ENCODE data around the gene DNAJC15.
"Not testable (repeated sequence)": the region's sequence is repeated elsewhere in the genome, so short reads cannot be mapped to it uniquely, and the experiment has no call there.

DNAJC15 gene

GRCh38 chr13:43023289-43023963, at the start of gene DNAJC15:
Gene DNAJC15 (plus strand): TSS chr13:43023586. CDS start chr13:43023627, 41 bp downstream.
- DNase-seq: peak; percentile 76

DNA sequence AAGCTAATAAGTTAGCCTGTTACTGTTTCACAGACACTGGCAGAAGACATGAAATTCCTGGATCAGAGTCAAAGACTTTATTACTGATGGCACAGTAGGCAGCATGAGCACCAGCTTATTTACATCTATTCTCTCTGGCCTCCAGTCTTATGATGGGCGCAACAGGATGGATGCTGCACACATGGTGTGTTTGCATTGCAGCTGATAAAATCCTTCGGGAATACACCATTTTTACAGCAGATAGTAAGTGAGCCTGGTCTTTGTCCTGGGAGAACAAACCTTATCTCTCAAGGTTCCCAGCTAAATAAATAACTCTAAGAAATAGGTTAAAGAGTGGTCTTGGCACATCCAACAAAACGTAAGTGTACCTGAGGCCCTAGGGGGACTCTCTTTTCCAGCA, 47.3 kb upstream of the DNAJC15 start:
- no peak for DNase-seq

DNA sequence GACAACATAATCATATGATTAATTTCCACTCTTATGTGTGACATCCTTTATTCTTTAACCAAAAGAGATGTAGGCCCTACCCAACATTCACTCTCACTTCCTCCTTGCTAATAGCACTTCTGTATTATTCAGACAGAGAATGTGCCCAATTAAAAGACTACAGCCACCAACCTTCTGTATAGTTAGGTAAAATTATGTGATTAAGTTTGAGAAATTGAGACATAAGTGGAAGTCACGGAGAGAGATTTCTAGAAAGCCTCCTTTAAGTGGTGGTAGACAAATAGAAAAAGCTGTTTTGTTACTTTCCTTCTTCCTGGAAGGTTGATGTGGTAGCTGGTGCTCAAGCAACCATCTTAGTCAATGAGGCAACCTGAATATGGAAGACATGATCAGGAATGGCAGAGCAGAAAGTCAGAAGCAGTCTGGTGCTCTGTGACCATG, 46.1 kb upstream of the DNAJC15 start:
- no peak for DNase-seq

DNA sequence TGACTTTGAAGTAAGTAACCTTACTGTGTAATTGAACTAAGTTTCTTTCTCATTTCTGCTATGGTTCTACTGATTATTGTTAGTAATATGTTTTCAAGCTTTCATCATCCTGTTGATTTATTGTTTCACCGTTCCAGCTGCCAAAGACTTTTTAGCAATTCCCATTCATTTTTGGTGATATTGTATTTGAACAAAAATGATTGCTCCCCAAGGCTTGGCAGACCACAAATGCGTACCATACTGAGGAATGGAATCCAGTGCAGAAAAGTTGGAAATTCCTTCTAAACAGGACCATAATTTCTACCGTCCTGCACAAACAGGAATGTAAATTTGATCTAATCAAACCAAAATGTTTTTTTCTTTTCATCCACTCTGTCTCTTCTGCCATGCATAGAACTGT, 42.1 kb upstream of the DNAJC15 start:
- no peak for DNase-seq

- no peak for DNase-seq
These were observed 41.5 kb upstream of the DNAJC15 start for GRCh38 chr13:42981853-42982252.

- no peak for DNase-seq
These were observed 39.4 kb upstream of the DNAJC15 start for GRCh38 chr13:42984026-42984425.

- no peak for DNase-seq
These were observed 38.7 kb upstream of the DNAJC15 start for GRCh38 chr13:42984691-42985090.

- DNase-seq: no peak
These were observed 37.8 kb upstream of the DNAJC15 start for GRCh38 chr13:42985312-42986175.

DNA sequence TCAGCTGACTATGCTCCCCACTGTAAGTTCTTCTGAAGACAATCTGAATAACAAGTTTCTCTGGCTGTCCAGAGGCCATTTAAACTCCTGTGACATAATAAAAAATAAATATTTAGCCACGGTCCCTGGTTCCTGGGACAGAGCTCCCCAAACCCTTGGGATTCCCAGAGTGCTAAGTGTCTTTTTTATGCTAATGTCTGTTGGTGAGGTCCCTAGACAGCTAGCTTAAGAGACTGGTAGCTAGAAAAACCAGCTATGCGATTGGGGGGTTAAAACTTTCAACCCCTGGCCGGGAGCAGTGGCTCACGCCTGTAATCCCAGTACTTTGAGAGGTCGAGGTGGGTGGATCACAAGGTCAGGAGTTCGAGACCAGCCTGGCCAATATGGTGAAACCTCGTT, 37.2 kb upstream of the DNAJC15 start:
- no peak for DNase-seq

DNA sequence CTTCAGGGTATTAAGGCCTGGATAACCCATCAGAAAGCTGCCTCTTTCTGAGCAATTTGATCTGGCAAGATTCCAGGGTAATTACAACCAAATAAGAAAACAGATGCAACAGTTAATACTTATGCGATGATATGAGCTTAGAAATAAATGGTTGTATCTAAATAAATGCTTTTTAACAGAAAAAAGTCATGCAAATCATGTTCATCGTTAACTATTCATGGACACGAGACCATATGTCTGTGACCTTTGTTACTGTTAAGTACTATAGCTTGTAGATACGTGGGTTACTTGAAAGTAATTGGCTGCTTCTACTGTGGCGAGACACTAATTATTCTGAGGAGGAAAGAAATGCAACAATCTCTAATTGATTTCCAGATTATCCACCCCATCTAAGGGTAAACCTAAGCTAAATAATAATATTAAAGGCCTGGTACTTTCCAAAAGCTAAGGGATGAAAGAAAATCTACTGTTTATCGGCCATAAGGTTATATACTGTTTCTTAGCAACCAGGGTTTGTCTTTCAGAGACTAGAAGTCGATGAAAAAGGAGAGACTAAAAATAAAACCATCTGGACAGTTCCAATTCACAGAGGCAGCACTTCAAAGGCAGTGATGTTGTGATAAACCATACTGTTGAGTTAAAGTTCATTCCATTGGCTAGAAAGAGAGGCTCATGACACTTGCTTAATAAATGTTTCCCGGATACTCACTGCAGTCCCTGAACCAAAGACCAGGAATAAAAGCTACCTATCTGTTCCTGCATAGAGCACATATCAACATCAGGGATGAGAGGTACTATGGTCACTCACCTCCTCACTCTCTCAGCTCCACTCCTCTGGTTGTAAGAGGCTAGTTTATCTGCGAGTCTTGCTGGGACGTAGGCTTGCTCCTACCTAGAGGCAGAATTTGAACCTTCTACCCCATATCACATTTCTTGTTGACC, 32.8 kb upstream of the DNAJC15 start:
- peak; percentile 46 for DNase-seq

DNA sequence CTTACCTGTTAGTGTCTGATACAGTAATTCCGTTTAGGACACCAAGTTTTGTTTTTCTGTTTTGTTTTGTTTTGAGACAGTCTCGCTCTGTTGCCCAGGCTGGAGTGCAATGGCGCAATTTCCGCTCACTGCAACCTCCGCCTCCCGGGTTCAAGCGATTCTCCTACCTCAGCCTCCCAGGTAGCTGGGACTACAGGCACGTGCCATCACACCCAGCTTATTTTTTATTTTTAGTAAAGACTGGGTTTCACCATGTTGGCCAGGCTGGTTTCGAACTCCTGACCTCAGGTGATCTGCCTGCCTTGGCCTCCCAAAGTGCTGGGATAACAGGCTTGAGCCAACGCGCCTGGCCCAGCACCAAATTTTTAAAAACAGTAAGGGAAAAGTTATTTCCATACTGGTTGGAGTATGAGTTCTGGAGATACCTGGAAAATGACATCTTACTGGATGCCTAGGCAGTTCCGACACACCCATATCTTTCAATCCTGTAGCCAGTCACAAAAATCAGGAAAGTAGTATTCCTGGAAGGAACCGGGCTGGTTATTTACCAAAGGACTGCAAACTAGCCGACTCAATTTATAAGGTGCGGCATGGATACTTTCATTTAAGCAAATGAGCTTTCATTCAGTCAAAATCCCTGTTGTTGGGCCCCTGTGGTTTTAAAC, 32.0 kb upstream of the DNAJC15 start:
- not testable (repeated sequence) for DNase-seq

DNA sequence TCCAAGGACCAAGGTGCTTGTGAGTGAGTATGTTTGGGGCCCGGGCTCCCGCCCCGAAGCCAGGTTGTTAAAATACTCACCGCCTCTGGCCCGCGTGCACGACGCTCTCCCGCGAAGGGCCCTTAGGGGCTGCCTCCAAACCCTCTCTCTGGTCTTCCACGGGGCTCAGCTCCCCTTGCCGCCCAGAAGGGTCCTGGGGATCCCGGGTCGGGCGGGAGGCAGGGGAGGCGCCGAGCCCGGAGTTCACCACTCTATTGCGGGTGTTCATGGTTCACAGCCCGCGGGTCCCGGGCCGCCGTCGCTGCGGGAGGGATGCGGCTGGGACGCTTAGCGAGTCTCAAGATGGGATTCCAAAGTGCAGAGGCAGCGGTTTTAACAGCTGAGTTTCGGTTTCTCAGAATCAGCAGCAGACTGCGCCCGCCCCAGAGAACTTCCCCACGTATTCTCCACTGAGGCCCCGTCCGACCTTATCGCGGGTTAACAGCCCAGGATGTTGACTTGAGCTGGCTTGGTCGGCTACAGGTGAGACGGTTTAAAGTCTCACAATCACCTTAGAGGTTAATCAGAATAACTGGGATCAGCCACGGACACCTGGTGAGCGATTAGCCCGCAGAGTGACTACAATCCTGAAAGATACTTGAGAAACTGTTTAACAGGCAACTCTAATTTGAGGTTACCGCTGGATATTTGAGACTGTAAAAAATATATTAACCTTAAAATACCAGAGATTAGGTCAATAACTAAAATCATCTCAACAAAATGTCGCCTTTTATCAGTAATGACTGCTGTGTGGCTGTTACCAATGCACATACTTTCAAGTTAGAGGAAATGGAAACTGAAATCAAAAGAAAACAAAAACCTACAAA, 31.3 kb upstream of the DNAJC15 start, which contains the start of gene EPSTI1:
Gene EPSTI1 (minus strand): TSS at position 344 of the 866 bp plus-strand sequence. CDS start 76 bp downstream, at position 268.
- no peak for DNase-seq

DNA sequence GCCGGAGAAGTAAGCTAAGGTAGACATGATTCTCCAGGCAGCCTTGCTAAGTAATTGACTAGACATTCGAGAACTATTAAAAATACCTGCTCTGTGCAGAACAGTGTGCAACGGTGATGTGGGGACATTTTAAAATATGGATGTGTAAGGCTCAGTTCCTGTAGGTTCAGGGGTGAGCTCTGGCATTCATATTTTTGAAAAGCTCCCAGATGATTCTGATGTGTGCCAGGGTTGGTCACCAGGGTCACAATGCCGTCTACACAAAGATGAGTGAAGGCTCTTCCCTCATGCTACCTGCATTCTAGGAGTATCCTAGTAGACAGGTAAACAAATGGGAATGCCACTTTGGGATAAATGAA, 30.6 kb upstream of the DNAJC15 start:
- no peak for DNase-seq

- no peak for DNase-seq
These were observed 28.5 kb upstream of the DNAJC15 start for GRCh38 chr13:42994878-42995277.

DNA sequence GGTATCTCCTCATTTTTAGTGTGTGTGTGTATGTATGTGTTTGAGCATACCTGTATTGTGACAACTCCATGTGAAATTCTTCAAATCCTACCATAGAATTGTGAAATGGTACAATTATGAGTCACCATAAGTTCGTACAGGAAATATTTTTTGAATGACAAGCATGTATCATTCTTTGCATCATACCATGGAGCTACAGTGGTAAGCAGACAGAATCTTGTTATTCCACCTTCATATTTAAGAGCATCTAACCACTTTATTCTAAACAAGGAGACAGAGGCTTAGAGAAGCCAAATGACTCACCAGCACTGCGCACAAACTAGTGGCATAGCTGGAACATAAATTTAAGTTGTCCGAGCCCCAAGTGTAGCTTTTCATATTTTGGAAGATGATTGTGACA, 26.8 kb upstream of the DNAJC15 start:
- DNase-seq: no peak

GRCh38 chr13:42997381-42997780, 26.0 kb upstream of the DNAJC15 start:
- DNase-seq: no peak

GRCh38 chr13:42999491-42999890, 23.9 kb upstream of the DNAJC15 start:
- DNase-seq: no peak

GRCh38 chr13:43000676-43001075, 22.7 kb upstream of the DNAJC15 start:
- DNase-seq: no peak

DNA sequence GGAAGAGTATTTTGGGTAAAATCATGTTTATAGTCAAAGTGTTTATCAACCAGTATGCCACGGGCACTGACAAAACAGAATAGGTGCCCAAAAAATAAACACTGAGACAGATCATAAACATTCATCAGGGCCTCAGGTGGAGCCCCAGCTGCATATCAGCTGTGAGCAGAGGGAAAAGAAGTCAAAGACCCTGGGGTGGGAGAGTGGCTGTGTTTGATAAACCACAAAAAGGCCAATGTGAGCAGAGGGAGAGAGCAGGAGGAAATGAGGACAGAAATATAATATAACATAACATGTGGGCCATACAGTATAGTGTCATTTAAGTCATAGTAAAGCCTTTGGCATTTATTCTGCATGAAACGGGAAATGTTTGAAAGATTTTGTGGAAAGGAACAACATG, 21.4 kb upstream of the DNAJC15 start:
- no peak for DNase-seq

DNA sequence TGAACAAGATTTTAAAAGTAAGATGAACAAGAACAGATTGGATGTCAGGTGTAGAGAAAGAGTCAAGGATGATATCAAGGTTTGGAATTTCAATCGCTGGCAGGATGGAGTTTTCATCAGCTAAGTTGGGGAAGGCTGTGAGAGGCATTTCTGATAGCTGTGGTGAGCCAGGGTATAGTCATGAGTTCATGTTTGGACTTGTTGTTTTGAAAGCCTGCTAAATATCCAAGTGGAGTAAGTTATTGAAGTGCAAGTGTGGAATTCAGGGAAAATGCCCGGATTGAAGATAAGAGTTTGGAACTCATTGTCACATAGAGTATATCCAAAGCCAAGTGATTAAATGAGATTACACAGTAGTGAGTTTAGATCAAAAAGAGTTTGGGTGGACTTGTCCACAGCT, 20.4 kb upstream of the DNAJC15 start:
- no peak for DNase-seq

DNA sequence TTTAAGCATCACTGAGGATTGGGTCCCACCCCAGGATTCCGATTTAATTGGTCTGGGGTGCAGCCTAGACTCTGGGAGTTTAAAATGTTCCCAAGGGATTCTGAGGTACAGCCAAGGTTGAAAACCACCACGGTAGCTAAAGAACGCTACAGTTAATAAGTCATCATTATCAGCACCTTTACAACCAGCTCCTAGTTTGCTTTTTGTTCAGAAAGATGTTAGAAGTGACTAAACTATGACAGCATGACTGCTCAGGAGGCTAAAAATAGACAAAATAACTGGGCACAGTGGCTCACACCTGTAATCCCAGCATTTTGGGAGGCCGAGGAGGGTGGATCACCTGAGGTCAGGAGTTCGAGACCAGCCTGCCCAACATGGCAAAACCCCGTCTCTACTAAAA, 19.7 kb upstream of the DNAJC15 start:
- DNase-seq: no peak

All from COR-L47 (cell line).